A549 (cell line): Measurements from ENCODE around the gene IL21R. TPM values are rescaled to one million over a fixed set of nuclear protein-coding genes. Genes with fewer than 3 reads are reported as not detected.

Source experiments
- ATAC-seq, 2 experiments: fragments of 200-7000 bp in 1 of 2; fragments of >200 bp in 1 of 2; cut with Nextera tagmentation in 1 of 2; cut with Tn5 transposase in 1 of 2; 3 replicates each; pipeline versions ENCODE4 v1.8.0 to v1.9.1; 2018 to 2020; ENCODE audit warnings: mild to moderate bottlenecking in 1 of 2, moderate library complexity in 1 of 2
- CTCF ChIA-PET: fragments of 300-600 bp; sonication (Branson Sonifier 250); formaldehyde crosslinking; extraction: SDS; loops from one replicate; lab custom pipeline; 2021; ENCODE audit warnings: antibody characterized with exemption, inconsistent platforms; lab: Yijun Ruan, JAX
- POLR2A ChIA-PET: fragments of 350-600 bp; formaldehyde crosslinking; extraction: SDS; loops from one replicate; lab custom pipeline; 2021; ENCODE audit warnings: antibody characterized with exemption, inconsistent platforms; lab: Yijun Ruan, JAX
- DNase-seq, 2 experiments: peaks; one replicate each; pipeline versions ENCODE4 v3.0.0 to v3.0.0-alpha.2; 2011 to 2016; ENCODE audit warnings: low read depth in 1 of 2, low spot score in 1 of 2
- FAIRE-seq: peaks from 2 replicates; lab custom pipeline; 2011; peaks lifted over from hg19 to GRCh38; lab: Jason Lieb, UNC
- H3K27ac ChIP-seq, 2 experiments: fragments of >200 bp; sonication (Bioruptor Twin); formaldehyde crosslinking; 3 replicates each; pipeline ENCODE4 v1.5.1; 2016 to 2017
- H3K4me1 ChIP-seq: fragments of >200 bp; sonication (Bioruptor Twin); formaldehyde crosslinking; 3 replicates; pipeline ENCODE4 v1.6.1; 2016
- H3K4me2 ChIP-seq: fragments of >200 bp; sonication (Bioruptor Twin); formaldehyde crosslinking; 3 replicates; pipeline ENCODE4 v1.6.1; 2016
- H3K4me3 ChIP-seq: fragments of >200 bp; sonication (Bioruptor Twin); formaldehyde crosslinking; 3 replicates; pipeline ENCODE4 v1.5.1; 2016
- H3K9me3 ChIP-seq: fragments of >200 bp; sonication (Bioruptor Twin); formaldehyde crosslinking; 3 replicates; pipeline ENCODE4 v1.6.1; 2016
- BHLHE40 ChIP-seq: IDR thresholded peaks from 2 replicates; pipeline ENCODE4 v1.6.1; 2012; ENCODE audit warnings: low read depth, low read length, inconsistent platforms
- CBX8 ChIP-seq: fragments of 200-600 bp; sonication (generic); IDR thresholded peaks from 2 replicates; pipeline ENCODE4 v1.6.1; 2016
- CEBPB ChIP-seq, 2 experiments: fragments of >200 bp in 1 of 2; sonication (Bioruptor Twin) in 1 of 2; formaldehyde crosslinking in 1 of 2; IDR thresholded peaks; 2 replicates each; pipeline ENCODE4 v1.6.1; 2012 to 2016
- CHD2 ChIP-seq: fragments of 150-350 bp; IDR thresholded peaks from 2 replicates; pipeline ENCODE4 v1.6.1; 2014; ENCODE audit warnings: low read length; ENCODE audit not compliant: partially characterized antibody
- EHF ChIP-seq: fragments of 250-450 bp; sonication (Bioruptor Pico); IDR thresholded peaks from 2 replicates; pipeline ENCODE4 v1.5.0; 2020; ENCODE audit warnings: mild to moderate bottlenecking
- EP300 ChIP-seq, 2 experiments: fragments of >200 bp; sonication (Bioruptor Twin); formaldehyde crosslinking; IDR thresholded peaks; 2 replicates in 1 of 2; 3 replicates in 1 of 2; pipeline ENCODE4 v1.6.1; 2016 to 2017
- ESRRA ChIP-seq: fragments of 150-350 bp; IDR thresholded peaks from 2 replicates; pipeline ENCODE4 v1.6.1; 2014; ENCODE audit warnings: mild to moderate bottlenecking, low read length, borderline replicate concordance
- FOSB ChIP-seq: fragments of 250-450 bp; sonication (Bioruptor Pico); IDR thresholded peaks from 2 replicates; pipeline ENCODE4 v1.5.0; 2020; ENCODE audit warnings: mild to moderate bottlenecking, moderate library complexity
- FOXS1 ChIP-seq: fragments of 250-450 bp; sonication (Bioruptor Pico); IDR thresholded peaks from 2 replicates; pipeline ENCODE4 v1.5.0; 2020; ENCODE audit warnings: mild to moderate bottlenecking, moderate library complexity
- HEYL ChIP-seq: fragments of 250-450 bp; sonication (Bioruptor Pico); IDR thresholded peaks from 2 replicates; pipeline ENCODE4 v1.8.0; 2021; ENCODE audit warnings: mild to moderate bottlenecking, moderate library complexity
- KDM1A ChIP-seq: fragments of 200-600 bp; sonication (generic); IDR thresholded peaks from 2 replicates; pipeline ENCODE4 v1.6.1; 2016; ENCODE audit warnings: low read depth, mild to moderate bottlenecking
- MAFK ChIP-seq: fragments of 450-650 bp; IDR thresholded peaks from 2 replicates; pipeline ENCODE4 v1.6.1; 2014; ENCODE audit not compliant: partially characterized antibody
- NFE2L2 ChIP-seq: fragments of 150-350 bp; conservative IDR thresholded peaks from 2 replicates; pipeline ENCODE4 v1.6.1; 2014; ENCODE audit warnings: low read length
- NPAS2 ChIP-seq: fragments of 250-450 bp; sonication (Bioruptor Pico); IDR thresholded peaks from 2 replicates; pipeline ENCODE4 v1.8.0; 2022; ENCODE audit warnings: mild to moderate bottlenecking, moderate library complexity, borderline replicate concordance
- POLR2A ChIP-seq: IDR thresholded peaks from 2 replicates; pipeline ENCODE4 v1.6.1; 2012; ENCODE audit warnings: mild to moderate bottlenecking, low read length
- RARB ChIP-seq: fragments of 250-450 bp; sonication (Bioruptor Pico); IDR thresholded peaks from 2 replicates; pipeline ENCODE4 v1.8.0; 2021; ENCODE audit warnings: mild to moderate bottlenecking, moderate library complexity
- RCOR1 ChIP-seq: fragments of 150-350 bp; IDR thresholded peaks from 2 replicates; pipeline ENCODE4 v1.6.1; 2014; ENCODE audit warnings: antibody characterized with exemption, low read length, low read depth
- SREBF2 ChIP-seq: fragments of 450-650 bp; IDR thresholded peaks from 2 replicates; pipeline ENCODE4 v1.6.1; 2014; ENCODE audit warnings: mild to moderate bottlenecking, moderate library complexity
- ZC3H11A ChIP-seq: fragments of 450-650 bp; IDR thresholded peaks from 2 replicates; pipeline ENCODE4 v1.6.1; 2014; ENCODE audit warnings: antibody characterized with exemption, mild to moderate bottlenecking
- ZFP36 ChIP-seq: fragments of 450-650 bp; IDR thresholded peaks from 2 replicates; pipeline ENCODE4 v1.6.1; 2014; ENCODE audit warnings: borderline replicate concordance; ENCODE audit not compliant: partially characterized antibody
- ZNF302 ChIP-seq: fragments of 250-450 bp; sonication (Bioruptor Pico); IDR thresholded peaks from 2 replicates; pipeline ENCODE4 v1.9.0; 2021; ENCODE audit warnings: inconsistent platforms, mild to moderate bottlenecking, moderate library complexity
- WGBS: methylation state at CpG from one replicate; pipeline ENCODE4 v1.1.6; 2017; ENCODE audit errors: missing lambda C conversion rate; 5-methylcytosine and 5-hydroxymethylcytosine counted together
- polyA plus RNA-seq, 4 experiments: library from polyadenylated mRNA; depleted of rRNA in 3 of 4; stranded (reverse); fragments of >200 nt; fragmentation: RNase III in 1 of 4; extraction: RNeasy Plus Mini Kit Qiagen cat#74134 plus additional on column Dnase treatment in 1 of 4; gene quantifications; 2 replicates in 3 of 4; 3 replicates in 1 of 4; pipeline ENCODE4 v1.2.3, GENCODE V29; 2011 to 2017
- TF ChIP-seq, protein P1 (sequence below): IDR thresholded peaks from 2 replicates; pipeline ENCODE4 v1.6.1; 2012; ENCODE audit warnings: low read depth, borderline replicate concordance
- TF ChIP-seq, protein P2 (sequence below): fragments of >200 bp; sonication (Bioruptor Twin); formaldehyde crosslinking; IDR thresholded peaks from 2 replicates; pipeline ENCODE4 v1.6.1; 2016
- TF ChIP-seq, protein P3 (sequence below): fragments of 200-600 bp; sonication (generic); IDR thresholded peaks from 2 replicates; pipeline ENCODE4 v1.6.1; 2016; ENCODE audit warnings: antibody characterized with exemption, mild to moderate bottlenecking, moderate library complexity
- TF ChIP-seq, protein P4 (sequence below): fragments of 450-650 bp; IDR thresholded peaks from 2 replicates; pipeline ENCODE4 v1.6.1; 2014; ENCODE audit warnings: antibody characterized with exemption

Gene IL21R
- polyA plus RNA-seq, 2 of the 4 experiments (the other 2 are of a cell fraction) = 0.04 to 0.09 TPM

DNA sequence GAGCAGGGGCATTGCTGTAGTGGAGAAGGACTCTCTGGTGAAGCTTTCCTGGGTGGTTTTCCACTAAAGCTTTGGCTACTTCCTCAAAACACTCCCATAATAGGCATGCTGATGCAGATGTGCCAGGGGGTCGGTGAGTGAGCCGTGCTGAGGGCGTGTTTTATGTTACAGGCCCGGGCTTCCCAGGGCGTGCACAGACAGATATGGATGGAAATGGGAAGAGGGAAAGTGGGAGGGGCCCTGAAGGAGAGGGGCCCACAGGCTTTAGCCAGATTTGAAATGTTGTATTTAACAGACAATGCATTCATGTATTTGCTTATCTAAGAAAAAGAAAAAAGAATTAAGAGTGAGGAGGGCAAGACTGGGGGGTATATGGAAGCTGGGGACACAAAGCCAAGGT lies 56.3 kb downstream of the IL21R start:
- ChIA-PET CTCF (interaction anchor here (0.7 to 2.7 kb wide), 8 partner anchors 9 to 305 kb away, joined by 3 to 15 read pairs (median 4); no protein-coding TSS in a partner anchor), POLR2A (no interaction called here)
- no peak overlapping the region for H3K4me3 ChIP-seq
- no peak overlapping the region for H3K27ac ChIP-seq
- no peaks in the 10 kb centered on the region for H3K9me3 ChIP-seq
- no peak overlapping the region for H3K4me2 ChIP-seq
- no peak for ATAC-seq
- no peak for DNase-seq
- 67% methylated on average over 5 of the region's 5 CpGs for WGBS
- no peaks in the 10 kb centered on the region for H3K4me1 ChIP-seq
- no peak for TF ChIP-seq CEBPB (IDR thresholded peaks at IDR 0.05)
- FAIRE-seq = no peak

DNA sequence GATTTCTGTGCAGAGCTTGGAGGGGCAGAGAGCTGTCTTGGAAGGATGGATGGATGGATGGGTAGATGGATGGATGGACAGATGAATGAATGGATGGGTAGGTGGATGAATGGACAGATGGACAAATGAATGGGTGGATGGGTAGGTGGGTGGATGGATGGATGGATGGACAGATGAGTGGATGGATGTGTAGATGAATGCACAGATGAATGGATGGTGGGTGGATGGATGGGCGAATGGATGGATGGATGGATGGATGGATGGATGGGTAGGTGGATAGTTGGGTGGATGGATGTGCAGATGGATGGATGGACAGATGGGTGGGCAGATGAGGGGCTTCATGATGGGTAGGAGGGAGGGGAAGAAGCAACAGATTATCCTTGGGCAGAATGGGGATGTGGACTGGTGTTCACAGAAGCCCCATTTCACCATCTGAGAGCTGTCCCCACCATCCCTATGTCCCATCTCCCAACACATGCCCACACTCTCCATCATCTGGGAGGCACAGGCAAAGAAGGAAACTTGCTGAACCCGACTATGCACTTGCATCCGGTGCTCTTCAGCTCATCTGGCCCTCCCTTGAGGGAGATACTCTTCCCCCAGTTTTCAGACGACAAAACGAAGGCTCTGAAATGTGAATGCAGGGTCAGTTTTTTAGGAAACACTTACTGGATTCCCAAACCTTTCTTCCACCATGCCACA lies 57.2 kb downstream of the IL21R start:
- ChIA-PET POLR2A (no interaction called here), CTCF (interaction anchor here (1.2 to 2.7 kb wide), 5 partner anchors 10 to 304 kb away, joined by 3 to 15 read pairs (median 4); no protein-coding TSS in a partner anchor)
- TF ChIP-seq FOXS1 (CRISPR knock-in tag) = no peak
- no peak for TF ChIP-seq CHD2
- TF ChIP-seq CBX8 = no peak
- no peak for TF ChIP-seq EP300 (IDR thresholded peaks at IDR 0.05)
- no peak for TF ChIP-seq NPAS2 (CRISPR knock-in tag)
- TF ChIP-seq NFE2L2 = no peak
- TF ChIP-seq, protein P1, sequence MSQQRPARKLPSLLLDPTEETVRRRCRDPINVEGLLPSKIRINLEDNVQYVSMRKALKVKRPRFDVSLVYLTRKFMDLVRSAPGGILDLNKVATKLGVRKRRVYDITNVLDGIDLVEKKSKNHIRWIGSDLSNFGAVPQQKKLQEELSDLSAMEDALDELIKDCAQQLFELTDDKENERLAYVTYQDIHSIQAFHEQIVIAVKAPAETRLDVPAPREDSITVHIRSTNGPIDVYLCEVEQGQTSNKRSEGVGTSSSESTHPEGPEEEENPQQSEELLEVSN = no peak
- FAIRE-seq = no peak
- Histone ChIP-seq H3K9me3 (no peaks in the 10 kb centered on the region), H3K27ac (no peak overlapping the region), H3K4me3 (no peak overlapping the region), H3K4me2 (no peak overlapping the region), H3K4me1 (no peaks in the 10 kb centered on the region)
- DNase-seq = no peak
- 83% methylated on average over 5 of the region's 5 CpGs for WGBS
- no peak for ATAC-seq

DNA sequence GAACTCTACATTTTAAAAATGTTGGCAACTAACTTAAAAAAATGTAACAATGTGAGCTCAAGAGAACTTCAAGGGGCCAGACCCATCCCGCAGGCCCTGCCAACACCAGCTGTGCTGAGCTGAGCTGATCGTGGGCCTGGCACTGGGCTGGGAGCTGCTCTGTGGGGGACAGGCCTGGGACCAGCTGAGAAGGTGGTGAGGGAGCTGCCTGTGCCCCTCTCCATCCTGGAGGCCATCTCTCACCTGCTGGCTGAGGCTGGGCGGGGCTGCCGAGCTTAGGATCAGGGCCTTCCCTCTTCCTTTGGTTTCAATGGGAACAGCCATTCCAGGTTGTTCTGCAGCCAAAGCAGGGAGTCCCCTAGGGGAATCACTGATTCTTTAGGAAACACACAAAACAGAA lies 58.2 kb downstream of the IL21R start:
- H3K4me1 ChIP-seq = no peaks in the 10 kb centered on the region
- no peak overlapping the region for H3K27ac ChIP-seq
- H3K4me2 ChIP-seq = no peak overlapping the region
- WGBS = 95% methylated on average over 4 of the region's 4 CpGs
- no peak for FAIRE-seq
- ATAC-seq = no peak
- ChIA-PET POLR2A (no interaction called here), CTCF (interaction anchor here (0.7 to 2.7 kb wide), 4 partner anchors 55 to 350 kb away, joined by 3 to 15 read pairs (median 4); no protein-coding TSS in a partner anchor)
- TF ChIP-seq ESRRA (no peak), NFE2L2 (no peak), RARB (CRISPR knock-in tag) (no peak), FOSB (CRISPR knock-in tag) (no peak), RCOR1 (no peak), BHLHE40 (no peak), NPAS2 (CRISPR knock-in tag) (no peak), HEYL (CRISPR knock-in tag) (no peak), ZNF302 (CRISPR knock-in tag) (no peak), MAFK (no peak), POLR2A (no peak), KDM1A (no peak), SREBF2 (no peak), ZC3H11A (no peak), ZFP36 (no peak), EHF (CRISPR knock-in tag) (no peak)
- TF ChIP-seq, protein P2, sequence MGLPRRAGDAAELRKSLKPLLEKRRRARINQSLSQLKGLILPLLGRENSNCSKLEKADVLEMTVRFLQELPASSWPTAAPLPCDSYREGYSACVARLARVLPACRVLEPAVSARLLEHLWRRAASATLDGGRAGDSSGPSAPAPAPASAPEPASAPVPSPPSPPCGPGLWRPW = no peak
- TF ChIP-seq, protein P3, sequence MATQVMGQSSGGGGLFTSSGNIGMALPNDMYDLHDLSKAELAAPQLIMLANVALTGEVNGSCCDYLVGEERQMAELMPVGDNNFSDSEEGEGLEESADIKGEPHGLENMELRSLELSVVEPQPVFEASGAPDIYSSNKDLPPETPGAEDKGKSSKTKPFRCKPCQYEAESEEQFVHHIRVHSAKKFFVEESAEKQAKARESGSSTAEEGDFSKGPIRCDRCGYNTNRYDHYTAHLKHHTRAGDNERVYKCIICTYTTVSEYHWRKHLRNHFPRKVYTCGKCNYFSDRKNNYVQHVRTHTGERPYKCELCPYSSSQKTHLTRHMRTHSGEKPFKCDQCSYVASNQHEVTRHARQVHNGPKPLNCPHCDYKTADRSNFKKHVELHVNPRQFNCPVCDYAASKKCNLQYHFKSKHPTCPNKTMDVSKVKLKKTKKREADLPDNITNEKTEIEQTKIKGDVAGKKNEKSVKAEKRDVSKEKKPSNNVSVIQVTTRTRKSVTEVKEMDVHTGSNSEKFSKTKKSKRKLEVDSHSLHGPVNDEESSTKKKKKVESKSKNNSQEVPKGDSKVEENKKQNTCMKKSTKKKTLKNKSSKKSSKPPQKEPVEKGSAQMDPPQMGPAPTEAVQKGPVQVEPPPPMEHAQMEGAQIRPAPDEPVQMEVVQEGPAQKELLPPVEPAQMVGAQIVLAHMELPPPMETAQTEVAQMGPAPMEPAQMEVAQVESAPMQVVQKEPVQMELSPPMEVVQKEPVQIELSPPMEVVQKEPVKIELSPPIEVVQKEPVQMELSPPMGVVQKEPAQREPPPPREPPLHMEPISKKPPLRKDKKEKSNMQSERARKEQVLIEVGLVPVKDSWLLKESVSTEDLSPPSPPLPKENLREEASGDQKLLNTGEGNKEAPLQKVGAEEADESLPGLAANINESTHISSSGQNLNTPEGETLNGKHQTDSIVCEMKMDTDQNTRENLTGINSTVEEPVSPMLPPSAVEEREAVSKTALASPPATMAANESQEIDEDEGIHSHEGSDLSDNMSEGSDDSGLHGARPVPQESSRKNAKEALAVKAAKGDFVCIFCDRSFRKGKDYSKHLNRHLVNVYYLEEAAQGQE = no peak
- TF ChIP-seq, protein P4, sequence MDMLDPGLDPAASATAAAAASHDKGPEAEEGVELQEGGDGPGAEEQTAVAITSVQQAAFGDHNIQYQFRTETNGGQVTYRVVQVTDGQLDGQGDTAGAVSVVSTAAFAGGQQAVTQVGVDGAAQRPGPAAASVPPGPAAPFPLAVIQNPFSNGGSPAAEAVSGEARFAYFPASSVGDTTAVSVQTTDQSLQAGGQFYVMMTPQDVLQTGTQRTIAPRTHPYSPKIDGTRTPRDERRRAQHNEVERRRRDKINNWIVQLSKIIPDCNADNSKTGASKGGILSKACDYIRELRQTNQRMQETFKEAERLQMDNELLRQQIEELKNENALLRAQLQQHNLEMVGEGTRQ = no peak
- DNase-seq = no peak
- H3K4me3 ChIP-seq = no peak overlapping the region
- no peaks in the 10 kb centered on the region for H3K9me3 ChIP-seq
